ENCODE data around the gene GRIA2.

GRIA2 gene

DNA sequence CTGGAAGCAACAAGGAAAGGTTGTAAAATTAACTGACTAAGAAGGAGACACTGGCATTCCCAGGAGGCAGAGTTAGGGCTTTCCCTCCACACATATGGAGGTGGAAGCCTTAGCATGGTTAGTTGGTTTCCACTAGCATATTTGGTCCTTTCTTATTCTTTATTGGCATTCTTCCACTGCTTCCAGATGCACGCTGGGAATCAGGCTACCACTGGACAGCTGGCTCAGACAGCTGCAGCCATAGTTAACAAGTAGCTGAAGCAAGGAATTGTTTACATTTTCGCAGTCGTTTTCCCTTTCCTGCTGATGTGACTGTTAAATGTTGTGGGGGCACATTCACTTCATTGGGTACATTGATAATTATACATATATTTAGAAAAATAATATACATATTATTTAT is 169.2 kb downstream of the GRIA2 start:
- DNase-seq, result no peak

DNA sequence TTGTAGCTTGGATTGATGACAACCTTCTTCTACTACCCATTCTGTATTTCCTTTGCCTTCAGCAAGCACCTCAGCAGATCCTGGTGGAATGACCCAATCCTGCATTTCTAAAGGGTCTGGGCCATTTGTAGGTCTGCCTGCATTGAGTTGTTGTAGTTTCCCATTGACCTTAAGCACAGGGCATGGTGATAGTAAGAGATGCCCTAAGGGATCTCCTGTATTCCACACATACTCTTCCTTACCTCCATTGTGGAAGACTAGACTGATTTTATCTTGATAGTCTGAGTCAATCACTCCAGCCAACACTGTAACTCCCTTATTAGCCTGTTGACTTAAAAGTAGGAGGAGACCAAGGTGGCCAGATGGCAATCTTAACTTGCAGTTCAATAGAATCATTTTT is 184.5 kb downstream of the GRIA2 start:
- DNase-seq, result no peak

Data from stimulated activated naive CD4-positive, alpha-beta T cell treated with Interleukin-2 at 50 U/mL for 16 hours (primary cell).